LNCAP (cell line): ENCODE results near the gene BMI1.

Source experiments
- TF ChIP-seq, protein P1 (sequence below): fragments of 450-650 bp; IDR thresholded peaks from 2 replicates; pipeline ENCODE4 v1.5.1; 2017; ENCODE audit warnings: mild to moderate bottlenecking

BMI1 gene

DNA sequence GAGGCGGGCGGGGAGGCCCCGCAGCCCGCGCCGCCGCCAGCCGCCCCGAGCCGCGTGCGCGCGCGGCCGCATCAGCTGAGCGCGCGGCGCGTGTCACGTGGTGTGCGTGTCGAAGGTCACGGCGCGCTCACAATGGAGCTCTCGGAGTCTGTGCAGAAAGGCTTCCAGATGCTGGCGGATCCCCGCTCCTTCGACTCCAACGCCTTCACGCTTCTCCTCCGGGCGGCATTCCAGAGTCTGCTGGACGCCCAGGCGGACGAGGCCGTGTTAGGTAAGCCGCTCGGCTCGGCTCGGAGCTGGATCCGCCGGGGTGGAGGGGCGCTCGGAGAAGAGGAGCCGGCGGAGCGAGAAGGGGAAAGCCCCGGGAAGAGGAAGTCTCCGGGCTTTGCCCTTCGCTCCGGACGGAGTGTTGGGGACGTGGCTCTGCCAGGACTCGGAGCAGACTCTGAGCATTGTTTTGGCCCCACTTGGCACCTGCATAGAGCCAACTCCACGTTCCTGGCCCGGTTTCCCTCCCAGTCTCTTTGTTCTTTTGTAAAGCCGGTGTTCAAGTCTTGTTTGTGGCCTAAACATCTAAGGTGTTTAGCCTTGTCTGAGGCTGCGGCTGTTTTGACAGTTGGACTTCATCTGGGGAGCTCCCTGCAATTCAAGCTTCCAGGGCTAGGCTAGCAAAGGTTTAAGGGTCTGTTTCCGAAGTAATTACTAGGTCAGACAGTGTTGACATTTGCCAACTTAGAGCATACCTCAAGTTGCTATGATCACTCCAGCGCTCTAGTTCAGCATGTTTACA is 4.4 kb upstream of the BMI1 start, which contains the start of gene COMMD3:
TSS of gene COMMD3 (plus strand) at position 103 of the 790 bp plus-strand sequence. CDS start at position 133, 30 bp downstream.
- TF ChIP-seq, protein P1, sequence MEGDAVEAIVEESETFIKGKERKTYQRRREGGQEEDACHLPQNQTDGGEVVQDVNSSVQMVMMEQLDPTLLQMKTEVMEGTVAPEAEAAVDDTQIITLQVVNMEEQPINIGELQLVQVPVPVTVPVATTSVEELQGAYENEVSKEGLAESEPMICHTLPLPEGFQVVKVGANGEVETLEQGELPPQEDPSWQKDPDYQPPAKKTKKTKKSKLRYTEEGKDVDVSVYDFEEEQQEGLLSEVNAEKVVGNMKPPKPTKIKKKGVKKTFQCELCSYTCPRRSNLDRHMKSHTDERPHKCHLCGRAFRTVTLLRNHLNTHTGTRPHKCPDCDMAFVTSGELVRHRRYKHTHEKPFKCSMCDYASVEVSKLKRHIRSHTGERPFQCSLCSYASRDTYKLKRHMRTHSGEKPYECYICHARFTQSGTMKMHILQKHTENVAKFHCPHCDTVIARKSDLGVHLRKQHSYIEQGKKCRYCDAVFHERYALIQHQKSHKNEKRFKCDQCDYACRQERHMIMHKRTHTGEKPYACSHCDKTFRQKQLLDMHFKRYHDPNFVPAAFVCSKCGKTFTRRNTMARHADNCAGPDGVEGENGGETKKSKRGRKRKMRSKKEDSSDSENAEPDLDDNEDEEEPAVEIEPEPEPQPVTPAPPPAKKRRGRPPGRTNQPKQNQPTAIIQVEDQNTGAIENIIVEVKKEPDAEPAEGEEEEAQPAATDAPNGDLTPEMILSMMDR = no peak

GRCh38 chr10:22317076-22317370 is 3.9 kb upstream of the BMI1 start:
- TF ChIP-seq, protein P1 = no peak

DNA sequence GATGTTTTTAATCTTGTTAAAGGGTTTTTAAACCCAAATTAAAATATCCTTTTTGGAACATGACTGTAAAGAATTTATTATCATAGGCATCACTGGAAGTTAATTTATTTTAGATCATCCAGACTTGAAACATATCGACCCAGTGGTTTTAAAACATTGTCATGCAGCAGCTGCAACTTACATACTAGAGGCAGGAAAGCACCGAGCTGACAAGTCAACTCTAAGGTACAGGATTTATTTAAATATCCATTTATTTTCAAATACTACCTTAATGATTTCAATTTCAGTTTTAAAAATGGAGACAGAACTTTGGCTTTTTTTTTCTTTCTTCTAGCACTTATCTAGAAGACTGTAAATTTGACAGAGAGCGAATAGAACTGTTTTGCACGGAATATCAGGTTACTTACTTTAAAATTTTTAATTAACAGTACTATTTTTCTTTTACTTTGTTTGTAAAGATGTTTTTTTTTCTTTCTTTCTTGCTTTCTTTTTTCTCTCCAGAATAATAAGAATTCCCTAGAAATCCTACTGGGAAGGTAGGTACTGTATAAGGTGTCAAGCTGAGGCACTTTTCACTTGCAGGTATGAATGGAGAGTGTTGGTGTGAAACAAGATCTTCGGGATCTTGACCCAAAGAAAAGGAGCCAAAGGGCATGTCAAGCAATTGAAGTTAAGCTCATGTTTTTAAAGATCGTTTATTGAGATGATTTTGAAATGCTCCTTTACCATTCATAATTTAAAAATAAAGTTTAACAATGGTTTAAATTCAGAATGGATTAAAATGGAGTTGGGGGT is 2.9 kb upstream of the BMI1 start:
- TF ChIP-seq, protein P1 = no peak

- TF ChIP-seq, protein P1 = no peak
These were observed 2.1 kb upstream of the BMI1 start for GRCh38 chr10:22318772-22319171.

GRCh38 chr10:22319547-22319979 is 1.3 kb upstream of the BMI1 start:
- TF ChIP-seq, protein P1 = no peak

- TF ChIP-seq, protein P1 = no peak
These were observed 830 bp upstream of the BMI1 start for GRCh38 chr10:22319980-22320558.

GRCh38 chr10:22321156-22321923 is 441 bp downstream of the BMI1 start:
- TF ChIP-seq, protein P1 = no peak
